GM20000 (cell line): Measurements from ENCODE around the gene COL7A1.

Source experiments
- DNase-seq: peaks from one replicate; pipeline ENCODE4 v3.0.0; 2012; ENCODE audit warnings: low spot score
- CTCF ChIP-seq: IDR thresholded peaks from 2 replicates; pipeline ENCODE4 v1.5.1; 2012; ENCODE audit warnings: mild to moderate bottlenecking, control low read depth; ENCODE audit errors: extremely low read depth, missing control alignments

COL7A1 gene

GRCh38 chr3:48596676-48597407 lies 1.7 kb upstream of the COL7A1 start:
- TF ChIP-seq CTCF, result no peak

GRCh38 chr3:48596157-48596556 lies 1.0 kb upstream of the COL7A1 start:
- TF ChIP-seq CTCF, result no peak
- no peak for DNase-seq

More at GRCh38 chr3:48596676-48597407, 1.7 kb upstream of the COL7A1 start:
- no peak for DNase-seq

- DNase-seq, result no peak
Measured at GRCh38 chr3:48595526-48596121, 495 bp upstream of the COL7A1 start.

GRCh38 chr3:48594417-48595049 lies 596 bp downstream of the COL7A1 start:
- TF ChIP-seq CTCF, result no peak
- DNase-seq, result no peak

More at GRCh38 chr3:48595526-48596121, 495 bp upstream of the COL7A1 start:
- TF ChIP-seq CTCF, result no peak

- no peak for TF ChIP-seq CTCF
- no peak for DNase-seq
Measured at GRCh38 chr3:48593337-48593736, 1.8 kb downstream of the COL7A1 start.

- DNase-seq, result no peak
- no peak for TF ChIP-seq CTCF
Measured at GRCh38 chr3:48592519-48593087, 2.5 kb downstream of the COL7A1 start.
